Right ventricle myocardium superior (tissue), 1 donor: Measurements from ENCODE around the gene CAMK4. TPM values are rescaled to one million over a fixed set of nuclear protein-coding genes. Genes with fewer than 3 reads are reported as not detected.

Experiments
- ATAC-seq: fragments of 200-7000 bp; cut with Tn5 transposase; one replicate; pipeline ENCODE4 v1.9.1; 2020; ENCODE audit warnings: mild to moderate bottlenecking; ENCODE audit not compliant: poor library complexity
- DNase-seq: peaks from one replicate; pipeline ENCODE4 v3.0.0-alpha.2; 2020
- intact Hi-C: fragments of 100-400 bp; cut with DNase I; formaldehyde crosslinking; loops from one replicate; pipeline ENCODE4 v1.11.2; 2022
- total RNA-seq: library from RNA; stranded (reverse); fragmentation: NEBNext Ultra II Directional; extraction: Animal tissue kit (Norgen Biotek cat#: 25700); gene quantifications from one replicate; pipeline ENCODE4 v1.2.1, GENCODE V29; 2021
- donor health status: DM: no; HTN: yes; CAD: no; lungs with severe emphysema.

Gene CAMK4
- total RNA-seq, 1 donor from 2014 or later = 0.16 TPM

GRCh38 chr5:111447822-111448221 is 223.6 kb downstream of the CAMK4 start:
- DNase-seq = no peak
- intact Hi-C loops = no loop called here
- no peak for ATAC-seq

GRCh38 chr5:111453295-111453694 is 229.1 kb downstream of the CAMK4 start:
- intact Hi-C loops = no loop called here
- no peak for DNase-seq
- ATAC-seq = no peak

DNA sequence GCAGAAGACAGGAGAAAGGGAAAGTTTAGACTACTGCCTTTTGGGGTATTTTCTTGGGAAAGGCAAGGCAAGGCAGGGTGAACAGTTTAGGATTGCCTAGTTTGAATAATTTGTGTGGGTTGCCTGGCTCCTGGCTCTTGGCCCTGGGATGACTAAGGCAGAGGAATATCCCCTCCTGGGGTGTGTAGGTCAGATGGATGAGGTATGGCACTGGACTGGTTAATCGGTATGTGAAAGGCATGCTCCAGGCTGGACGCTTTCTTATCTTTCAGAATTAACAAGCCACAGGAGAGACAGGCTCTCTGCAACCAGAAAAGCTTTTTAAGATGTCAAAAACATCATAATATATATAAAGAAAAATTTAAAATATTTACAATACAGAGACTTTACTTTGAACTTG is 229.6 kb downstream of the CAMK4 start:
- ATAC-seq (no peak), DNase-seq (no peak)
- intact Hi-C loops = no loop called here

- intact Hi-C loops = no loop called here
- ATAC-seq = no peak
- no peak for DNase-seq
Observed at GRCh38 chr5:111454198-111454622, 230.0 kb downstream of the CAMK4 start.

DNA sequence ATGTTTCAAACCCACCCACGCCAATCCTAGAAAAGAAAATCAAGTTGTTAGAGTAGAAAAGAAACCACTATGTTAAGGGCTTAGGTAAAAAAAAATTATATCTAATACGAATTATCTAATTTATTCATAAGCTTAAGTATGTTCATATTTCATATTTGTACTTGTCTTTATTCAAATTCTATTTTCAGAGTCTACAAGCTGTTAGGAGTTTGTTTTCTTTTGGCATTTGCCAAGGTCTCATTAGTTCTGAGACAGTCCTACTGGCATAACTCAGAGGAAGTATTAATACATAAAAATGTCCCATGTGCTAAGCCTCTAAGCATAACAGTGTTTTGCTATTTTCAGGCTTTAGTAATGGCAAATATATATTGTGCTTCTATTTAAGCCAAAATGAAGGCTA is 230.6 kb downstream of the CAMK4 start:
- no peak for ATAC-seq
- intact Hi-C loops = no loop called here
- DNase-seq = no peak

DNA sequence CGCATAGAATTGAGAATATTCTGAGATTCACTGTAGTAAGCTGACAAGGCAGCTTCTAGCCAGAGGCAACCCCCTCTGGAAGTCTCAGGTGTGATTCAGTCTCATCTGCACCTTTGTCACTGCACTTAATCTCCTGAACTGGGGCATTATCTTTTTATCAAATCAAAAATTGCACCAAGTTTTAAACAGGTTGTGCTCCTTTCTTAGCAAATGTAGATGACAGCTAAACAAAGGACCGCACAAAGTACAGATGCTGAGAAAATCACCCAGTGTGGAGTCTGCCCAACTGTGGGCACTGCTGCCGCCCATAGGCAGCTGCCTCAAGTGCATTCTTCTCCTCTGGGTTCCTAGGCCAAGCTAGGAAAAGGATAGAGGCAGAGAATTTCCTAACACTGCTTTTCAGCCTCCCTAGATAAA is 237.1 kb downstream of the CAMK4 start:
- intact Hi-C loops = no loop called here
- ATAC-seq (no peak), DNase-seq (no peak)

- no peak for ATAC-seq
- DNase-seq = no peak
- intact Hi-C loops = no loop called here
Observed at GRCh38 chr5:111461934-111462333, 237.8 kb downstream of the CAMK4 start.

DNA sequence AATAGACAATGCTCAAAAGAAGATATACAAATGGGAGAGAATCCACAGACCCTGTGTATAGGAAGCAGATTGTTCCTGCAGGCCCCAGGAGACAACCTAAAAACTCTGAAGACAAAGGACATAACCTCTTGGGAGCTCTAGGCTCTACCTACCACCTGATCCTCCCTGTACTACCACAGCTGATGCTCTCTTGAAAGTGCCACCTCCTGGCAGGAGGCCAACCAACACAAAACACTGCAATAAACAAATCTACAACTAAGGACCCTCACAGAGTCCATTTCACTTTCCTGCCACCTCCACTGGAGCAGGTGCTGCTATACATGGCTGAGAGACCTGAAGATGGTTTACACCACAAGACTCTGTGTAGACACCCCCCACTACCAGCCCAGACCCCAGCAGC is 239.1 kb downstream of the CAMK4 start:
- no peak for DNase-seq
- intact Hi-C loops = no loop called here
- no peak for ATAC-seq

DNA sequence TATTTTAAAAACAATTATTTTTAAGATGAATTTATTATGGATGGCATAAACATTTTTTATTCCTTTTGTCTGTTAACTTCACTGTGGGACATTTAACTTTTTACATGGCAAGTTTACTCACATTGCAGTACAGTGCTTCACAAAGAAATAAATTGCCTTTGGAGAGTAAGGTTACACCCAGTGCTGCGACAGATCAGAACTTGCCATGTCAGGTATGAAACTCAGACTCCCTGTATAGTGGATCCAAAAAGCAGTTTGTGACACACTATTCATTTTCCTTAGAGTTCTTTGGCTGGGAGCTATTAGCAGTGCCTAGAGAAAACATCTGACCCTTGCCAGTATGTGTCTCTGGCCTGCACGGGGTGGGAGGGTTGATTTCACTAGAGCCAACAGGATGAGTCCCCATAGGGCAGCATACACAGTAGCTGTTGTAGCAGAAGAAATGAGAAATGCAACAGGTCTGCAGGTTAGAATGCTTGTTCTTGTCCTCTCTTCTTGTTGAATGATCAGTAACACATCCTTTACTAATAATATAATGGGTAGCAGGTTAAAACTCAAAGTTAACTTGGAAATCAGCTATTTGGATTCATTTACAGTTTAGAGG is 245.2 kb downstream of the CAMK4 start:
- DNase-seq (no peak), ATAC-seq (no peak)
- intact Hi-C loops = no loop called here

DNA sequence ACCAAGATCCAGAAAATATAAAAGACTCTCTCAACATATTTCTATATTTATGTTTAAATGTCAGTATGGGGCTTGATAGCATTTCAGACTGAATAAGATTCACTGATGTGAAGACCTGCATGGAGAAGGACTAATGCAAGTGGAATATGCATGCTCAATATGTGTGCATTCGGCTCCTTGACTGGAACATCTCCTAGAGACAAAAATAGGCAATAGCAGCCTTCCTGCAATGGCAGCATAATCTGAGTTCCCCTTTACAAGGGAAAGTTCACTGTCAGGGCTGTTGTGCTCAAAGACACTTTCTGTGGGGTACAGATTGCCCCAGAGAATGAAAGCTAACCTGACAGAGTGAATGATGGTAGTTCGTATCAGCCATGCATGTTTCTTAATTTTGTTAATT is 245.7 kb downstream of the CAMK4 start:
- DNase-seq (no peak), ATAC-seq (no peak)
- intact Hi-C loops = no loop called here

- no peak for DNase-seq
- intact Hi-C loops = no loop called here
- ATAC-seq = no peak
Observed at GRCh38 chr5:111472096-111472495, 247.9 kb downstream of the CAMK4 start.

DNA sequence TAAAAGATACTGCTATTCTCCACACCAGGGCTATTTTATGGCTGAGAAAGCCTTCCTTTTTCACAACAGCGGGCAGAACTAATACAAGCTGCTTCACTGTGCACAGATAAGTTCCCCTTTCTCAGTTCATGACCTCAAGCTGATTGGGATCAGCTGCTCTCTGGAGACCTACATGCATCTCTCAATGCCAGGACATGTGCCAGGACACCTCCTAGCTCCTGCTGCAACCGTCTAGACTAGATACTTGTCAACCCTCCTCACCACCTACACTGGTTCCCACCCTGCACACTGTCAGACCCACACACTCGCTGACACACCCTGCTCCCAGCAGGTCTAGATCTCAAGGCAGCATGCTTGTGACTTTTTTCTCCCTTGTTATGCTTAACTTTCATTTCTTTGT is 248.4 kb downstream of the CAMK4 start:
- intact Hi-C loops = no loop called here
- ATAC-seq (peak; percentile 58), DNase-seq (no peak)

DNA sequence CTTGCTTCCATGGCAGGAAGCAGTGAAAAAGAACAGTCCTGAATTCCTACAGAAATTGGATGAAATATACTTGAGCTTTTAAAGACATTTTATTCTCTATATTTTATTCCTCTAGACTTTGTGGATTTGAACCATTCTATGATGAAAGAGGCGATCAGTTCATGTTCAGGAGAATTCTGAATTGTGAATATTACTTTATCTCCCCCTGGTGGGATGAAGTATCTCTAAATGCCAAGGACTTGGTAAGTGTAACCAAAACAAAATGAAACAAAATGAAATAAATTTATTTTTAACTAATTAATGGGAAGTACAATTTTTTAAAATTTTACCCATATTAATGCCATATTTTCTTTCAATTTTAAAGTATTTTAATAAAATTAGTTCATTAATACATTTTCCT is 254.1 kb downstream of the CAMK4 start:
- intact Hi-C loops = no loop called here
- no peak for DNase-seq
- no peak for ATAC-seq

GRCh38 chr5:111478898-111479297 is 254.7 kb downstream of the CAMK4 start:
- ATAC-seq = no peak
- intact Hi-C loops = no loop called here
- DNase-seq = no peak

GRCh38 chr5:111480346-111480745 is 256.2 kb downstream of the CAMK4 start:
- ATAC-seq (no peak), DNase-seq (no peak)
- intact Hi-C loops = no loop called here

DNA sequence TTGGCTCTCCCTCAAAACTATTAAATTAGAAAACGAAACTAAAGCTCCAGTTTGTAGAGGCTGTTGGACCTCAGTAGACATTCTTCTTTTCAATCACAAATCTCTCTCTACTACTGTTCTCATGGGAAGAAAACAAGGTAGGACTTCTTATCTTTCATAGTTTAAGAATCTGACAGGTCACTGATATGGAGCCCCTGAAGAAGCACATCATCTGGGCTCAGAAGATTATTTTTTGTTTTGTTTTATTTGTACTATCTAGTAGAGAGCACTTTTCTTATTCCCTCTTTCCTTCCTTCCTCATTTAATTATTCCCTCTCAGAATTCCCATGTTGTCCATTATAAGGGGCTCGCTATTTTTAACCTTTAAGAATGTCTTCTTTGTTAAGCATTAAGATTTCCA is 261.9 kb downstream of the CAMK4 start:
- DNase-seq (no peak), ATAC-seq (no peak)
- intact Hi-C loops = no loop called here

- no peak for DNase-seq
- ATAC-seq = no peak
- intact Hi-C loops = no loop called here
Observed at GRCh38 chr5:111486926-111487325, 262.7 kb downstream of the CAMK4 start.

- no peak for ATAC-seq
- DNase-seq = no peak
- intact Hi-C loops = no loop called here
Observed at GRCh38 chr5:111488353-111488752, 264.2 kb downstream of the CAMK4 start.

- intact Hi-C loops = no loop called here
- DNase-seq = no peak
- ATAC-seq = no peak
Observed at GRCh38 chr5:111493031-111493430, 268.8 kb downstream of the CAMK4 start.

GRCh38 chr5:111494355-111494999 is 270.3 kb downstream of the CAMK4 start:
- ATAC-seq (no peak), DNase-seq (no peak)
- intact Hi-C loops = no loop called here

DNA sequence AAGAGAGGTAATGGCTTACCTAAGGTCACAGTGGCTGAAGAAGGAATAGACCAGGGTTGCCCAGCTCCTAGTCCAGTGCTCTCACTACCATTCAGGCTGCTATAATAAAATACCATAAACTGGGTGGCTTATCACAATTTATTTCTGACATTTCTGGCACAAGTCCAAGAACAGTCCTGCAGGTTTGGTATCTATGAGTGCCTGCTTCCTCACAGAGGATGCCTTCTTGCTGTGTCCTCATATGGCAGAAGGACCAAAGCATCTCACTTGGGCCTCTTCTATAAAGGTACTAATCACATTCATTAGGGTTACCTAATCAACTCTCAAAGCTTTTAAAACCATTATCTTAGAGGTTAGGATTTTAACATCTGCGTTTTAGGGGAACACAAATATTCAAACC is 271.0 kb downstream of the CAMK4 start:
- ATAC-seq (no peak), DNase-seq (no peak)
- intact Hi-C loops = no loop called here
